ENCODE results near the gene CNOT6.
"Not testable (repeated sequence)": the region's sequence is repeated elsewhere in the genome, so short reads cannot be mapped to it uniquely, and the experiment has no call there.

CNOT6 gene

GRCh38 chr5:180521591-180521990 lies 27.4 kb downstream of the CNOT6 start:
- DNase-seq, result no peak

GRCh38 chr5:180522330-180522729 lies 28.2 kb downstream of the CNOT6 start:
- no peak for DNase-seq

- DNase-seq, result no peak
Observed at GRCh38 chr5:180523629-180524466, 29.7 kb downstream of the CNOT6 start.

GRCh38 chr5:180525399-180525798 lies 31.2 kb downstream of the CNOT6 start:
- no peak for DNase-seq

- DNase-seq, result no peak
Observed at GRCh38 chr5:180526269-180526668, 32.1 kb downstream of the CNOT6 start.

- DNase-seq, result no peak
Observed at GRCh38 chr5:180527659-180528058, 33.5 kb downstream of the CNOT6 start.

- DNase-seq, result not testable (repeated sequence)
Observed at GRCh38 chr5:180531036-180531585, 36.9 kb downstream of the CNOT6 start.

- no peak for DNase-seq
Observed at GRCh38 chr5:180532268-180532667, 38.1 kb downstream of the CNOT6 start.

- no peak for DNase-seq
Observed at GRCh38 chr5:180533845-180534244, 39.7 kb downstream of the CNOT6 start.

GRCh38 chr5:180535573-180535972 lies 41.4 kb downstream of the CNOT6 start:
- no peak for DNase-seq

GRCh38 chr5:180540050-180540694 lies 46.0 kb downstream of the CNOT6 start:
- DNase-seq, result no peak

GRCh38 chr5:180541710-180542109 lies 47.5 kb downstream of the CNOT6 start:
- DNase-seq, result no peak

- no peak for DNase-seq
Observed at GRCh38 chr5:180545248-180545647, 51.1 kb downstream of the CNOT6 start.

- no peak for DNase-seq
Observed at GRCh38 chr5:180548563-180548962, 54.4 kb downstream of the CNOT6 start.

GRCh38 chr5:180553530-180553929 lies 59.4 kb downstream of the CNOT6 start:
- DNase-seq, result no peak

GRCh38 chr5:180555168-180555921 lies 61.2 kb downstream of the CNOT6 start:
- DNase-seq, result no peak

- no peak for DNase-seq
Observed at GRCh38 chr5:180557217-180557809, 63.1 kb downstream of the CNOT6 start.

GRCh38 chr5:180558232-180558631 lies 64.1 kb downstream of the CNOT6 start:
- no peak for DNase-seq

- DNase-seq, result no peak
Observed at GRCh38 chr5:180563994-180564393, 69.8 kb downstream of the CNOT6 start.

GRCh38 chr5:180568914-180569313 lies 74.7 kb downstream of the CNOT6 start:
- no peak for DNase-seq

GRCh38 chr5:180575571-180575970 lies 81.4 kb downstream of the CNOT6 start:
- no peak for DNase-seq

- no peak for DNase-seq
Observed at GRCh38 chr5:180580681-180581080, 86.5 kb downstream of the CNOT6 start.

GRCh38 chr5:180583738-180584137 lies 89.6 kb downstream of the CNOT6 start:
- no peak for DNase-seq
